Measurements from ENCODE around the gene TRIM33. TPM values are rescaled to one million over a fixed set of nuclear protein-coding genes. Genes with fewer than 3 reads are reported as not detected.
"Not testable (repeated sequence)": the region's sequence is repeated elsewhere in the genome, so short reads cannot be mapped to it uniquely, and the experiment has no call there.

TRIM33 gene
- total RNA-seq, 6 experiments from 2014 or later, result 13.9 to 18.0 (median 15.0) TPM

GRCh38 chr1:114379358-114379757 lies 131.6 kb downstream of the TRIM33 start:
- no peak for DNase-seq
- Histone ChIP-seq H3K27me3 (no peaks in the 10 kb centered on the region), H3K4me3 (no peak overlapping the region), H3K36me3 (no peaks in the 10 kb centered on the region), H3K4me1 (no peaks in the 10 kb centered on the region), H3K9me3 (no peaks in the 10 kb centered on the region), H3K27ac (no peak overlapping the region)
- no peak for TF ChIP-seq POLR2A (IDR thresholded peaks at IDR 0.05)
- TF ChIP-seq, protein P1, sequence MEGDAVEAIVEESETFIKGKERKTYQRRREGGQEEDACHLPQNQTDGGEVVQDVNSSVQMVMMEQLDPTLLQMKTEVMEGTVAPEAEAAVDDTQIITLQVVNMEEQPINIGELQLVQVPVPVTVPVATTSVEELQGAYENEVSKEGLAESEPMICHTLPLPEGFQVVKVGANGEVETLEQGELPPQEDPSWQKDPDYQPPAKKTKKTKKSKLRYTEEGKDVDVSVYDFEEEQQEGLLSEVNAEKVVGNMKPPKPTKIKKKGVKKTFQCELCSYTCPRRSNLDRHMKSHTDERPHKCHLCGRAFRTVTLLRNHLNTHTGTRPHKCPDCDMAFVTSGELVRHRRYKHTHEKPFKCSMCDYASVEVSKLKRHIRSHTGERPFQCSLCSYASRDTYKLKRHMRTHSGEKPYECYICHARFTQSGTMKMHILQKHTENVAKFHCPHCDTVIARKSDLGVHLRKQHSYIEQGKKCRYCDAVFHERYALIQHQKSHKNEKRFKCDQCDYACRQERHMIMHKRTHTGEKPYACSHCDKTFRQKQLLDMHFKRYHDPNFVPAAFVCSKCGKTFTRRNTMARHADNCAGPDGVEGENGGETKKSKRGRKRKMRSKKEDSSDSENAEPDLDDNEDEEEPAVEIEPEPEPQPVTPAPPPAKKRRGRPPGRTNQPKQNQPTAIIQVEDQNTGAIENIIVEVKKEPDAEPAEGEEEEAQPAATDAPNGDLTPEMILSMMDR (IDR thresholded peaks at IDR 0.05), result no peak
- intact Hi-C loops (cut with DNase I), result no loop called here
- WGBS (ENCODE audit: insufficient coverage, low coverage, low lambda C conversion rate, missing lambda C conversion rate), result 90% methylated on average over 2 of the region's 2 CpGs
- ATAC-seq, result no peak

- no peak overlapping the region for H3K4me3 ChIP-seq
- H3K36me3 ChIP-seq, result no peaks in the 10 kb centered on the region
- TF ChIP-seq POLR2A (IDR thresholded peaks at IDR 0.05), result no peak
- TF ChIP-seq, protein P1 (IDR thresholded peaks at IDR 0.05), result no peak
- intact Hi-C loops (cut with DNase I), result no loop called here
- no peaks in the 10 kb centered on the region for H3K4me1 ChIP-seq
- H3K27ac ChIP-seq, result no peak overlapping the region
- DNase-seq (no peak), ATAC-seq (no peak)
- no peaks in the 10 kb centered on the region for H3K9me3 ChIP-seq
- no peaks in the 10 kb centered on the region for H3K27me3 ChIP-seq
Observed at GRCh38 chr1:114377356-114377755, 133.6 kb downstream of the TRIM33 start.

- TF ChIP-seq POLR2A (IDR thresholded peaks at IDR 0.05), result no peak
- TF ChIP-seq, protein P1 (IDR thresholded peaks at IDR 0.05), result no peak
- peak in 1 of 4 donors; percentile 22 for ATAC-seq
Observed at GRCh38 chr1:114369930-114370329, 141.1 kb downstream of the TRIM33 start.

GRCh38 chr1:114369266-114369919 lies 141.6 kb downstream of the TRIM33 start:
- H3K4me3 ChIP-seq; H3K36me3 ChIP-seq; H3K4me1 ChIP-seq; intact Hi-C loops (cut with DNase I); H3K27ac ChIP-seq; H3K9me3 ChIP-seq; H3K27me3 ChIP-seq; ATAC-seq; DNase-seq: not testable (repeated sequence)
- 66% methylated on average over 5 of the region's 5 CpGs for WGBS (ENCODE audit: insufficient coverage, low coverage, low lambda C conversion rate, missing lambda C conversion rate)

More at GRCh38 chr1:114369930-114370329, 141.1 kb downstream of the TRIM33 start:
- Histone ChIP-seq H3K27ac (no peak overlapping the region), H3K27me3 (no peaks in the 10 kb centered on the region), H3K4me3 (no peak overlapping the region), H3K9me3 (no peaks in the 10 kb centered on the region), H3K4me1 (no peaks in the 10 kb centered on the region), H3K36me3 (no peaks in the 10 kb centered on the region)
- intact Hi-C loops (cut with DNase I), result no loop called here
- DNase-seq, result no peak
- 26% methylated on average over 1 of the region's 1 CpG for WGBS (ENCODE audit: insufficient coverage, low coverage, low lambda C conversion rate, missing lambda C conversion rate)

DNA sequence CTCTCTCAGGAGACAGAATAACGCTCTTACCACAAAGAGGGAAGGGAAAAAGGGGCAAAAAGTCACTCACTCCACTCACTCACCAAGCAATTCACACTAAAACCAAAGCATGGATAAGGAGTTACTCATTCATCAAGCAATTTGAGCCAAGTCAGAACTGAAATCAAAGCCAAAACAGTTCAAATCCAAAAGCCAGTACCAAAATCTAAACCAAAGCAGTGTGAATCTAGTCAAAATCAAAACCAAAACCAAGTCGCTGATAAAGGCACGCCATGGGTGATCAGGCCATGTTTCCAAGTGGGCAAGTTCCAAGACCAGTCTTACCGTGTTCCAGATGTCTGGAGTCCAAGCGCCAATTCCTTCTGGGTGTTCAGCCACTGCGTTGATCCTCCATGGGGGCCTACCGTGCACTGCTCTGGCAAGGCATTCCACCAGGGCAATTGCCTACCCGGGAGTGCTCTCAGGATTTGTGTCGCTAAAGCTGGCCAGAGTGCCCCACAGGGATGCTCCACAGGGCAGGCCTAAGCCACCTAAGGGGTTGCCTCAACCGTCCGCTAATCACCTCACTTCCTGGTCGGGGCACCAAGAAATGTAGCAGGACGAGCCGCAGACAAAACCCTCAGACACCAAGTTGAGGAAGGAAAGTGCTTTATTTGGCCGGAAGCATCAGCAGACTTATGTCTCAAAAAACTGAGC lies 142.3 kb downstream of the TRIM33 start:
- 93% methylated on average over 7 of the region's 15 CpGs for WGBS (ENCODE audit: insufficient coverage, low coverage, low lambda C conversion rate, missing lambda C conversion rate)
- intact Hi-C loops (cut with DNase I), result no loop called here
- no peak for DNase-seq
- Histone ChIP-seq H3K27ac (no peak overlapping the region), H3K4me1 (no peaks in the 10 kb centered on the region), H3K27me3 (no peaks in the 10 kb centered on the region), H3K9me3 (no peaks in the 10 kb centered on the region), H3K36me3 (no peaks in the 10 kb centered on the region), H3K4me3 (no peak overlapping the region)
- TF ChIP-seq, protein P1 (IDR thresholded peaks at IDR 0.05), result no peak
- TF ChIP-seq POLR2A (IDR thresholded peaks at IDR 0.05), result no peak
- peak in 2 of 4 donors; percentile 35 to 69 for ATAC-seq
